HG02970 (cell line): Measurements from ENCODE around the gene DLL4.

Experiments used
- ATAC-seq: cut with Tn5 transposase; IDR thresholded peaks from one replicate; pipeline ENCODE4 v1.9.1; 2021; ENCODE audit warnings: mild to moderate bottlenecking, moderate library complexity, moderate number of reproducible peaks; ENCODE audit not compliant: unreplicated experiment, low FRiP score

The DLL4 gene

DNA sequence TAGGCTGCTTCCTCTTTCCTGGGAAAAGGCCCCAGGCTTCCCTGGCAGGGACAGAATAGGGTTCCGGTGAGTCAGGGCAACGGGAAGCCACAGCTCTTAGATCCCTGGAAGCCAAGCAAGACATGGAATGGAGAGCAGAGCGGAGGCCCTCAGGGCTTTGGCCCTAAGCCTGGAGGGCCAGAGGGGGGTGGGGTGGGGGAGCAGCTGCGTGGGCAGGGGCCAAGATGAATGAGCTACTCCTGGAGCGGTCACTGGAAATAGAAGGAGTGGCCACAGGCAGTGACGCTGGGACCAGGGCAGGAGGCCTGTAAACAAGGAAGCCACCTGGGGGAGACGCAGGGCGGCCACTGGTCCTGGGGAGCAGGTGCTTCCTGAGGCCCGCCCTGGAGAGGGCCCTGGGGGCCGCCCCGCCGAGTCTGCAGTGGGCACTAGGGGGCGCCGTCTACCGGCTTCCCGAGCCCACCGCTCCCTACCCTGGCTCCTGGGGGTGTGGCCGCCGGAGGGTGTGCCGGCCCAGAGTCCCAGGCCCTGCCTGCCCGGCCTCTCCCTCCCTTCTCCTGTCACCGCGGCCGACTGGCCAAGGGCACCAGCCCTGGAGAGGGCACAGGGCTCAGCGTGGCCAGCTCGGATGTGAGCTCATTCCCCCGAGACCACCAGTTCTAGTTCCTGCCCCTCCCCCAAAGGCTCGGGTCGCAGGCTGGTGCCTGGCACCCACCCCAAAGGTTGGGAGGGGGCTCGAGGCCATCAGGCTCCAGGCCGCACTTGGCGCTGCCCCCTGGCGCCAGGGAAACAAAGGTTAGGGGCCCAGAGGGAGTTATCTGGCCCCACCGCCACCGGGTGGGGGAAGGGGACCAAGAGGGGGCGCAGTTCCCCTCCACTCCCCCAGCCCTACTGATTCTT lies 22.8 kb upstream of the DLL4 start:
- ATAC-seq, result peak; percentile 56

DNA sequence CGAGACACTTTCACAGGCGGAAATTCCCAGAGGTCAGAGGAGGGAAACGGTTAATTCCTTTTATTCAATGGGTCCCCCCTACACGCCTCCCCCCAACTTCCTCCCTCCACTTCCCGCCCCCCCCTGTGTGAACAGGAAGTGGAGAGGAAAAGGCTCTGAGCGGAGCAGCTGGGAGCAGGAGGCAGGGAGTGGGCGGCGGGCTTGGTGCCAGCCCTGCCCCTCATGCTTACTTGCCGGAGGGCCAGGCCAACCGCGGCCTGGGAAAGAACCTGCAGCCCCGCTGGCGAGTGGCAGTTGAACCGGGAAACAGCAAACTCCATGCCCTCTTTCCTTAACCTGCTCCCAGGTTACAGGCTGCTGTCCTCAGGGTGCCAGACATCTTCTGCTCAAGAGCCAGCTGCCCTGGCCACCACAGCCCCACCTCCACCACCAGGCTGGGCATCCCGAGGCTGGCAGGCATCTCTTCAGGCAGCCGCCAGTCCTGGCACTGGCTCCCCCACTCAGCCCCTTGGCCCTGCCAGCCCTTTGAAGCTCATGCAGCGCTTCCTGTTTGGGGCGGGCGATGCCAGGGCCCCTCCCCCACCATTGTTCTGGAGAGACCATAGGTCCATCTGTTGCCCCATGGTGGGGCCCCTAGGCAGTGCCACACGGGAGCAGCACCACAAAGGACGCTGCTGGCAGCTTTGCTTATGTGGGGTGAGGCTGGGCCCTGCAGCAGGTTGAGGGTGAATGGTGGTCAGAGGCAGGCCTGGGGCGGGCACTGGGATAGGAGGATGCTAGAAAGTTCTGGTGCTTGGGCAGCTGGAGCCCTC lies 21.9 kb upstream of the DLL4 start:
- no peak for ATAC-seq

DNA sequence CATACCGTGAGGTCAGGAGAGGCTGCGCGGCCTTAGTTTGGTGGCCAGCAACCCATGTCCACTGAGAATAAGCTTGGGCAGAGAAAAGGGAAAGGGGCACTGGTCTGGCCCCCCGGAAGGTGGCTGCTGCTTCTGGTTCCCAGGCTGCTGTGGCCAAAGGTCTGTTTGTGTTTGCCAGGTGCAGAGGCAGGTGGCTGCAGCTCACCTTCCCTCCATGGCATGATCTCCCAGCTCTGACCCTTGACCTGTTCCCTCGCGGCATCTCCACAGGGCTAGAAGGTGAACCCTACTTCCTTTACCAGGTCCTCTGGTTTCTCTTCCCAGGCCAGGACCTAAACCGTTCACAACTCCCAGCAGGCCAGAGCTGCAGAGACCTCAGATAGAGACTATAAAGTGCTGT lies 21.0 kb upstream of the DLL4 start:
- no peak for ATAC-seq

DNA sequence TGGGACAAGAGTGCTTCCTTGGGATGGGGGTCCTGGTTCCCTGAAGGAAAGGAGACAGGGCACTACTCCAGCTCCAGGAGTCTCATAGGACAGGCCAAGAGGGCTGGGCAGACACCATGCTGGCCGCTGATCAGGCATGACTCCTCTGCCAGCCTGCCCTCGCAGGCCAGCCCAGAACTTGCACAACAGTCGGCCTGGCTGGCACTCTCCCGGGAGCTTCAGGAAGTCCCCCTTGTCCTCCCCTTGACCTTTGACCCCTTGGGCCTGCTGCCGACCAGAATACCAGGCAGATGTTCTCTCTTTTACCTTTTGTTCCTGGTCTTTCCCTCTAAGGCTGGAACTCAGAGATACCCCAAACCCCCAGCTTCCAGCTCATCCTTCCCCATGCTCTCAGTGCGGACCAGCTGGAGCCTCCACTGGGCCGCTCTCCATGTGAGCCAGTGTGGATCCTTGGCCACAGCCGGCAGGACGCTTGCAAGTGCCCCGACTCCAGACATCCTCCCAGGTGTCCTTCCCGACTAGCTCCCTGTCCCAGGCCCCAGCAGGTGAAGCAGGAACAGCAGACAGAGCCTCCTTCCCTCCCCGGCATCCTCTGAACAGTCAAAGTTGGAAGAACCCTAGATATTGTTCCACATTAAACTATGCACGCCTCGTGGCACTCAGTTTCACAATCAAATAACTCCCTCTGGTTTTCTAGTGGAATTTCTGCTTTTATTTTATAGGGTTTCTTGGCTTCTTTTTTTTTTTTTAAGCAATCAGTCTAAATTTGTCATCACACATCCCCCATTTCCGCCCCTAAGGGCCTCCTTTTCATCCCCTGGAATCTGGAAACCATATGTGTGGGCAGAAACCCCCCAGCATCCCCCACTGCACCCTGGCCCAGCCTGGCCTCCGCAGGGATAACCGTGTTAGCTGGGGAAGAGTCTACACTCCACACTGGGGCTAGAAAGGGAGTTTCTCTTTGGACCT lies 19.2 kb upstream of the DLL4 start:
- no peak for ATAC-seq

DNA sequence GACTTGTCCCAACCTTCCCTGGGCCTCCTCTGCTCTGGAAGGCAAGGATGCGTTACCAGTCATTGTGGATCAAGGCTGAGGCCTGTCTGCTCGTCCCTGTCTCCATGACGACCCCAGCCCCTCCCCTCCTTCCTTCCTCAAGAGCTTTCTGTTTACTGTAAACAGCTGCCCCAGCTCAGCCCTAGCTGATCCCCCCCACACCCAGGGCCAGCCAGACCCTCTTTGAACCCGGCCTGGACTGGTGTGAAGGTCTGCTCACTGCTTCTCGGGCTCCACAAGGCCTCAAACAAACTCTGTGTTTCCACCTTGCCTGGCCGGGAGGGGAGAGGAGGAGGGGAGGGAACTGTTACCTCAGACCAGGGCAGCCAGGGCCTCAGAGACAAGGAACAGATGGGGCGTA lies 18.0 kb upstream of the DLL4 start:
- ATAC-seq, result no peak

DNA sequence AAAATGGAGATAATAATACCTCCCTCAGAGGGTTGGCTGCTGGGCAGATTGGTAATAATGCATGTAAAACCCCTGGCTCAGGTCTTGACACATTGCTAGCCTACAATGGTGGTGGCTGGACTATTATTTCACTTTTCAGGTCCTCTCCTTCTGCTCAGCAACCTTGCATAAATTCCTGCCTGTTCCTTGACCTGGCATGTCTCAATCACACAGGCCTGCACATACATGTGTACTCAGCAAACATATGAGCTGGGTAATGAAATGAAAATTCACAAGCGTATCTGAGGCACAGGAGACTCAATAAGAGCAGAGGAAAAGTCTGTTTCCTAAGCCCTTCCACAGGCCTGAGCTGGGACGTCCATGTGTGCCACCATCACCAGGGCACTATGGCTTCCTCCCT lies 17.4 kb upstream of the DLL4 start:
- no peak for ATAC-seq

DNA sequence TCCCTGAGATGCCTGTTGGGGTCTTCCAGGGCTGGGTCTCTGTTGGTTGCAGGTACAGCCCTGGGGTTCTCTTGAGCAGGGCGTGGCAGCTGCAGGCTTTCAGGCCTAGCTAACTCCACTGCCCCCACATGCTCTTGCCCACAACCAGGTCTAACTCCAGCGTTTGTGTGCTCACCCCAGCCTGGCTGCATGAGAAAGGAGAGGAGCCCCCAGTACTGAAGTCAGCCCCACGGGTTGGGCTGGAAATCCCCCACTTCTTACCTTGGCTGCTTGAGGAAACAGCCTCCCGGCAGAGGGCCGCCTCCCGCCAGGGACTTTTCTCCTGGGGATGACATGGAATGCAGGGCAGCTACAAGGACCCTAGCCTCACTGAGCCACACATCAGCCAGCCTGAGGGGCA lies 16.7 kb upstream of the DLL4 start:
- no peak for ATAC-seq

DNA sequence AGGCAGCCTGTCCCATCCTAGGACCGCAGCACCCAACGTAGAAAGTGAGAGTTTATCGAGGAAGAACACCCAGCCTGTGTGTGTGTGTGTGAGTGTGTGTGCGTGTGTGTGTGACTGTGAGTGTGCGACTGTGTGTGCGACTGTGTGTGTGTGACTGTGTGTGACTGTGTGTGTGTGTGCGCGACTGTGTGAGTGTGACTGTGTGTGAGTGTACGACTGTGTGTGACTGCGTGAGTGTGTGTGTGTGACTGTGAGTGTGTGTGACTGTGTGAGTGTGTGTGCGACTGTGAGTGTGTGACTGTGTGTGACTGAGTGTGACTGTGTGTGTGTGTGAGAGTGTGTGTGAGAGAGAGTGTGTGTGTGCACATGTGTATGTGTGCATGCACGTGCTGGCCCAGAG lies 15.1 kb upstream of the DLL4 start:
- ATAC-seq, result no peak

DNA sequence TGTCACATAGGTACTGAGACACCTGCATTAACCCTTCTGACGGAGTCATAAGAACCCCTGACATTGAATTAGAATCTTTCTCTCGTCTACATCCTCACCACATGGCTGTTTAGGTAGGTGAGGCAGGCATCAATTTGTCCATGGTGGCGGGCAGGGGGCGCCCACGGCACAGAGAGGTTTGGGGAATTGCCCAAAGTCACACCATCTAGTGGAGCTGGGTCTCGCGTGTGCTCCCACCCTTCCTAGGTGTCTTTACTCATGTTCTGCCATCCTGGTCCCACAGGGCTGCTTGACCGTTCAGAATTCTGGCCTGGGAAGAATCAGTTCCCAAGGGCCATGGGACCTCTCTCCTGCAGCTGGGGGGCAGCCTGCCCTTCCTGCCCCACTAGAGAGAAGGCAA lies 14.7 kb upstream of the DLL4 start:
- no peak for ATAC-seq

DNA sequence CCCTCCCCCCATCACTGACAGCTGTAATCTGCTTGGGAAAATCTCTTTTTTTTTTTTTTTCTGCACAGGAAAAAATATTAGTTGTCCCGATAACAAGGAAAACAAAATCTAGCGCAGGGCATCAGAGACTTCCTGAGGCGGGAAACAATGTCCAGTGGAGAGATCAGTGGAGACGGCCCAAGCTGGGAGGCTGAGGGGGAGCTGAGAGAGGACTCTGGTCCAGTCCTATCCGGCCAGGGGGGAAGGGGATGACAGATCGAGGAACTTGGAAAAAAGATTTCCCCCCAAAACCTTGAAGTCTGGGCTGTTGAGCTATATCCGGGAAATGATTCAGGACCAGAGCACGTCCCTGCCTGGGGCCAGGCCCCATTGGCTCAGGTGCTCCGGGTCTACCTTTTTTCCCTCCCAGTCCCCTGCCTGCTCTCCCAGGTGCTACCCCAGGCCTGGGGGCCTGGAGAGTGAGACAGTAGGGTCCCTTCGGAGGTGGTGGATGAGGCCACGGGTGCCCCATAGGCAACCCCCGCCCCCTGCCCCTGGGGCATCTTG lies 14.0 kb upstream of the DLL4 start:
- no peak for ATAC-seq

DNA sequence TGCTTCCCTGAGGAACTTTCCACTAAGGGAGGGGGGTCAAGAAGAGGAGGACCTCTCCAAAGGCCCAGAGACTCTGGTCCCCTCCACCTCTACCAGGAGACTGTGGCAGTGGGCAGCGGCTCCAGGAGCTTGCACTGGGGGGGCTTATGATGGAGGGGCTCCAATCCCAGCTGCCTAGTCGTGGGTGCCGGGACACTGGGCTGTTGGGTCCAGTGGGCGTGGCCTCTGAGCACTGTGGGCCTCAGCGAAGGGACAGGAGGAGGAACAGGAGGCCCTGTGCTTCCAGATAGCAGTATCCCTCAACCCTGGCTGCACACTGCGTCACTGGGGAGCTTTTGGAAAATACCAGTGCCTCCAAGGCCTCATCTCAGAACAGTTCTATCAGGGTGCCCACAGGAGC lies 13.5 kb upstream of the DLL4 start:
- no peak for ATAC-seq

DNA sequence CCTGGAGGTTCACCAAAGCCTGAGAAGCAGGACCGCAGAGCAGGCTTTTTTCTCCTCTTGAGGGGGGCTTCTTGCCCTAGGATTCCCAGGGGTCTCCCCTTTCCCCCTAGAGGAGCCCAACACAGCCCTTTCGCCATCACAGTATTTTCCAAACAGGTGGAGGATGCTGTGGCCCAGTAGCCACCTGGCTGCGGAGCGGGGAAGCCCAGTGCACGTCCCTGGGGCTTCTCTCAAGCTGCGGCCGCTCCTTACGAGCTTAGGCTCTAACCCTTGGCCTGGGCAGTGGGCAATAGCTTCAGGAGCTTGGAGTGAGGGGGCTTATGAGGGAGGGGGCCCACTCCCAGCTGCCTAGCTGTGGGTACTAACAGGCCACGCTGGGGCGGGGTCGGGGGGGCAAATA lies 11.6 kb upstream of the DLL4 start:
- ATAC-seq, result no peak

DNA sequence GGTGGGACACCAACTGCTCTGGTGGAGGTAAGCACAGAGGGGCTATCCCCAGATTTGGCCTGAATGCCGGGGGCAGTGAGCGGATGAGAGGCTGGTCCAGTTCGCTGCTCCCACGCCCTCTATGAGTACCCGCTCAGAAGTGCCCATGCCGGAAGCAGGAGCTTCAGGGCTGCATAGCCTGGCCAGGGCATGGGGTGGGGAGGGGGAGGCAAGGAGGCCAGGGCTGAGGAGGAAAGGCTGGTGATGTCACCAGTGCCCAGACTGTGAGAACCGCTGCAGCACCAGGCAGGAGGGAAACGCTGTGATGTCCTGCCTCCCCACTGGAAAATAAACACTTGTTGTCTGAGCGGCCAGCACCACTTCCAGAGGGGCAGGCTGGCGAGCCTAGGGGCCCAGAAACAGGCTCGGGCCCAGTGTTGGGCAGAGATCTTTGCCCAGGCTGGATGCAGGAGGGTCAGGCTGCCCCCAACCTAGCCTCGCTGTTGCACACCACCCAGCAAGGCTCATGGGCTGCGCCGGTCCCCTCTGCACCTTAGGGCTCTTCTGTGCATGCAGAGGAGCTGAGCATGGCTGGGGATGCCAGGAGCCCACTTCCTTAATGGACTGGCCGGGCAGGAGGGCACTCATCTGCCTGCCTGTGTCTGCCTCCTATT lies 10.9 kb upstream of the DLL4 start:
- no peak for ATAC-seq

DNA sequence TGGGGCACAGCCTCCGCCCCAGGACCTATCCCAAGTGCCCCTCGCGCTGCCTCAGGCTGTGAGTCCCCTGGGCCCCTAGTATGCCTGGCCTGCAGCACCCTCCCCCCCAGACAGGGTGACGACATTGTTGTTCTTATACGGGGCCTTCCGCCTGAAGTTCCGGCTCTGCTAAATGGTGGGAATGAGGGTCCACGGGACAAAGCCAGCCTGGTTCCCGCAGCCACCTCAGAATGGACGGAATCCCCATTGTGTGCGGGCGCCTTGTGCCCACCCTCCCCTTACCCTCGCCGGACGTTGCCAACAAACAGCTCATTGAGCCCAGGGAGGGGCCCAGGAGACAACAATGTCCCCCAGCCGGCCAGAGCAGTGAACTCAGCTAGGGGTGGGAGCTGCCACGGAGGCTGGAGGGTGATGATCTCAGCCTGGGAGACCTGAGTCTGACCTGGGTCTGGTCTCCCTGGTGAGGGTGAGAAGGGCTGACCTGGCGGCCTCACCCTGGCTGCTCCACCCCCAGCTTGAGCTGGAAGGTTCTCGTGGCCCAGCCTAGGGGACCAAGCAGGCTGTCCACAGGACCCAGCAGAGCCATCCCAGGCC lies 10.2 kb upstream of the DLL4 start:
- no peak for ATAC-seq

DNA sequence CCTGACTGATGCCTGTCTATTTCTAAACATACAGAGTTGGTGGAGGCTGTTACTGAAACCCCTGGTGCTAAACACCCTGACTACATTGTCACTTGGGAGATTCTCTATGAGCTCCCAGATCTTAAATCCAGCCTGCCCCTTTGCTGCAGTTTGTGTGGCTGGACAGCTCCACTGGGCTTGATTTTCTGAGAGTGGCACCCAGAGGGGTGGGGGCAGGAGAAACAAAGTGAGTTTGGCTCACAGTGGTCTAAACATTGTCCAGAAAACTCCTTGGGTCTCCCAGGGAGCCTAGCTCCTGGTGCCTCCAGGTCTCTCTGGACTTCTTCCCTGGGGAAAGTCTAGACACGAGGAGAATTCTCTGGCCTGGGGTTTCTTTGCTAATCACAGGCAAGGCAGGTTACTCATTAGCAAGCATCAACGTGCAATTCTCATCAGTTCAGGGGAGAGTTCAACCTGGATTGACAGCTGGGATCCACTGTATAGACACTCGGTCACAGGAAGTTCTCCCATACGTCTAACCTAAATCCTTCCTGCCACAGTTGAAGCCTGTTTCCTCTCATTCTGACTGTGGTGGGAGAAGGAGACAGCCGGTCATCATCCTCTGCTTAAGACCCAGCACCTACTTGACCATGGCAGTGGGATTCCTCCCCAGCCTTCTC lies 7.1 kb upstream of the DLL4 start:
- no peak for ATAC-seq

DNA sequence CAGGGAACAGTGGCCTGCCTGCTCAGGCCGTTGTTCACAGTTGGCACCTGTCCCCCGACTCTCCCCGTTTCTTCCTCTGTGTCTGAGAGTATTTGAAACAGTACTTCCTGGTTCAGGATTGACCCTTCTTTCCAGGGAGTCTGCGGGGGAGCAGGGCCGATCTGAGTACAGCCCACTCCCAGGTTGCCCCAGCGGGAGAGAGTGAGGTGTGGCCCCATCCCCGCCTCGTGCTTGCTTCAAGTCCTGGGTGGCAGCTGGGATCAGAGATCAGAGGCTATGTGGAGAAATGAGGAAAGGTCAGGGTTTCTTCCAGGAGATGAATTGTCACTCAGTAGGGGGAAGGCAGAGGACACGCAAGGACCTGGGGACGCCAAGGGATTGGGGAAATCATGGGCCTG lies 6.5 kb upstream of the DLL4 start:
- ATAC-seq, result no peak

DNA sequence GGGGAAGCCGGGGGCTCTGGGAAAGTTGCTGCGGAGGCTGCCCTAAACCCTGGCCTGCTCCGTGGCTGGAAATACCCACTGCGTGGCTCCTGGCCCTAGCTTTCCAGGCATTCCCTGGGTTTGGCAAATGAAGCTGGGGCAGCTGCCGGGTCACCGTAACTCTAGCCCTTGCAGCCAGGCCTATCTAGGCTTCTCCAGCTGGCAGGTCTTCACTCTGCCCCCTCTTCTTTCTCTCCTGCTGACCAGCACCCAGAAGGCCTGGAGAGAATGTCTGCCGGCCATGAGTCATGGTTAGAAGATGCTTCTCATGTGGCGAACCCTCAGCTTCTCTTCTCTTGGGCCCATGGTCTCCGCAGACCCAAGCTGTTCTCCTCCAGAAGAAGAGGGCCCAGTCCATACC lies 5.6 kb upstream of the DLL4 start:
- no peak for ATAC-seq

DNA sequence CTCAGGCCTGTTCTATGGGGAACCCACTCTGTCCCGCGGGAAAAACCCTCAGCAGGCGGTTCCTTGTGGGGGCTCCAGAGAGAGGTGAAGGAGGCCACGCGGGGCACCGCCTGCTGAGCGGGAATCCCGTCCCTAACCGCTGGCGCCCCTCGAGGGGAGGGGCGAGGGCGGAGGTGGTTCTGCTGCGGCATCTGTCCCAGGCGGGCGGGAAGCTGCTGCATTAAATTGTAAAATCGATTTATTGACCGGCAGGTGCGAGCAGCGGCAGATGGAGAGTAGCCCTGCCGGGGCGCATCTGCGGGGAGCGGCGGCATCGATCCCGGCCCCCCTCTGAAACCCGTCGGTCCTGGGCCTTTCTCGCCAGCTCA lies 3.7 kb upstream of the DLL4 start:
- no peak for ATAC-seq
